IMR-90 (cell line): Measurements from ENCODE around the gene PM20D1. TPM values are rescaled to one million over a fixed set of nuclear protein-coding genes. Genes with fewer than 3 reads are reported as not detected.

Experiments used
- ATAC-seq: fragments of 200-7000 bp; cut with Tn5 transposase; 2 replicates; pipeline ENCODE4 v1.9.1; 2020; ENCODE audit warnings: low read depth, mild to moderate bottlenecking, moderate library complexity
- BruUV-seq: library from RNA; stranded (reverse); fragments of 400-500 nt; replicated peaks from 2 replicates; lab custom pipeline; 2021; lab: Mats Ljungman, UMichigan
- CTCF ChIA-PET: fragments of 300-600 bp; formaldehyde crosslinking; extraction: SDS; loops from one replicate; lab custom pipeline; 2021; ENCODE audit warnings: antibody characterized with exemption; lab: Yijun Ruan, JAX
- POLR2A ChIA-PET: fragments of 300-600 bp; sonication (Branson Sonifier 250); formaldehyde crosslinking; loops from one replicate; lab custom pipeline; 2022; ENCODE audit warnings: antibody characterized with exemption; ENCODE audit not compliant: unreplicated experiment; lab: Charles Lee
- DNase-seq: peaks from one replicate; pipeline ENCODE4 v3.0.0; 2013
- H2AFZ ChIP-seq: replicated peaks from 2 replicates; pipeline ENCODE3; 2013; ENCODE audit warnings: low read length, mild to moderate bottlenecking; ENCODE audit not compliant: poor library complexity
- H2AK5ac ChIP-seq: 2 replicates; pipeline ENCODE4 v1.6.1; 2013; ENCODE audit warnings: low read depth, low read length, inconsistent platforms
- H2AK9ac ChIP-seq: replicated peaks from 2 replicates; pipeline ENCODE3; 2013; ENCODE audit warnings: mild to moderate bottlenecking, low read depth, low read length, moderate library complexity; ENCODE audit not compliant: poor library complexity
- H2BK120ac ChIP-seq: 2 replicates; pipeline ENCODE4 v1.6.1; 2013; ENCODE audit warnings: low read depth, low read length, inconsistent platforms
- H2BK15ac ChIP-seq: 3 replicates; pipeline ENCODE4 v1.6.1; 2013; ENCODE audit warnings: low read depth, low read length, inconsistent platforms
- H2BK20ac ChIP-seq: 2 replicates; pipeline ENCODE4 v1.6.1; 2013; ENCODE audit warnings: low read depth, mild to moderate bottlenecking, inconsistent platforms, low read length, moderate library complexity
- H2BK5ac ChIP-seq: 2 replicates; pipeline ENCODE4 v1.6.1; 2013; ENCODE audit warnings: mild to moderate bottlenecking, low read depth, low read length, inconsistent platforms; ENCODE audit not compliant: poor library complexity, severe bottlenecking
- H3K14ac ChIP-seq: replicated peaks from 2 replicates; pipeline ENCODE4 v1.6.1; 2013; ENCODE audit warnings: low read depth, low read length, inconsistent platforms
- H3K18ac ChIP-seq: 2 replicates; pipeline ENCODE4 v1.6.1; 2013; ENCODE audit warnings: low read depth, low read length, control low read depth
- H3K23ac ChIP-seq: 2 replicates; pipeline ENCODE4 v1.6.1; 2013; ENCODE audit warnings: low read depth, low read length, inconsistent platforms
- H3K27ac ChIP-seq: 2 replicates; pipeline ENCODE4 v1.5.1; 2013; ENCODE audit warnings: mild to moderate bottlenecking, control low read depth, low read length; ENCODE audit not compliant: insufficient read depth
- H3K27me3 ChIP-seq: 2 replicates; pipeline ENCODE4 v1.6.1; 2013; ENCODE audit warnings: low read length; ENCODE audit not compliant: control insufficient read depth, insufficient read depth
- H3K36me3 ChIP-seq: 2 replicates; pipeline ENCODE4 v1.6.1; 2013; ENCODE audit warnings: low read length, mixed read lengths; ENCODE audit not compliant: control insufficient read depth, insufficient read depth
- H3K4ac ChIP-seq: 2 replicates; pipeline ENCODE4 v1.6.1; 2013; ENCODE audit warnings: low read depth, low read length, inconsistent platforms
- H3K4me1 ChIP-seq: 2 replicates; pipeline ENCODE4 v1.6.1; 2013; ENCODE audit warnings: low read length, mixed read lengths; ENCODE audit not compliant: control insufficient read depth, insufficient read depth
- H3K4me2 ChIP-seq: 2 replicates; pipeline ENCODE4 v1.6.1; 2013; ENCODE audit warnings: low read depth, mild to moderate bottlenecking, control low read depth, low read length, moderate library complexity
- H3K4me3 ChIP-seq: 2 replicates; pipeline ENCODE4 v1.5.1; 2013; ENCODE audit warnings: low read depth, mild to moderate bottlenecking, control low read depth, low read length, moderate library complexity; ENCODE audit not compliant: insufficient read depth
- H3K56ac ChIP-seq: 2 replicates; pipeline ENCODE4 v1.6.1; 2013; ENCODE audit warnings: low read length, inconsistent platforms; ENCODE audit not compliant: insufficient read depth; ENCODE audit errors: extremely low read depth
- H3K79me1 ChIP-seq, 2 experiments: 2 replicates each; pipeline ENCODE4 v1.6.1; 2013; ENCODE audit warnings: low read length in 2 of 2, inconsistent platforms in 1 of 2, low read depth in 1 of 2
- H3K9ac ChIP-seq: 2 replicates; pipeline ENCODE4 v1.6.1; 2013; ENCODE audit warnings: low read depth, low read length, control low read depth
- H3K9me1 ChIP-seq: 2 replicates; pipeline ENCODE4 v1.6.1; 2013; ENCODE audit warnings: low read length, inconsistent platforms; ENCODE audit not compliant: insufficient read depth
- H3K9me3 ChIP-seq: 2 replicates; pipeline ENCODE4 v1.6.1; 2013; ENCODE audit warnings: low read length; ENCODE audit not compliant: control insufficient read depth, insufficient read depth
- H4K20me1 ChIP-seq: 2 replicates; pipeline ENCODE4 v1.6.1; 2013; ENCODE audit warnings: low read length, inconsistent platforms; ENCODE audit not compliant: insufficient read depth
- H4K5ac ChIP-seq: 2 replicates; pipeline ENCODE4 v1.6.1; 2013; ENCODE audit warnings: mild to moderate bottlenecking, low read depth, low read length, control low read depth
- H4K8ac ChIP-seq, 2 experiments: 2 replicates each; pipeline ENCODE4 v1.6.1; 2013; ENCODE audit warnings: low read depth in 2 of 2, low read length in 2 of 2, control low read depth in 1 of 2, inconsistent platforms in 1 of 2
- H4K91ac ChIP-seq: 2 replicates; pipeline ENCODE4 v1.6.1; 2013; ENCODE audit warnings: low read depth, low read length, inconsistent platforms; ENCODE audit not compliant: insufficient read depth
- CEBPB ChIP-seq: IDR thresholded peaks from 2 replicates; pipeline ENCODE4 v1.6.1; 2012; ENCODE audit warnings: low read depth, low read length, improper control_type of control experiment
- CHD1 ChIP-seq: IDR thresholded peaks from 2 replicates; pipeline ENCODE4 v1.6.1; 2012; ENCODE audit warnings: low read depth, low read length, improper control_type of control experiment
- CTCF ChIP-seq: conservative IDR thresholded peaks from 2 replicates; pipeline ENCODE4 v1.5.1; 2012; ENCODE audit warnings: mild to moderate bottlenecking, low read depth, low read length, improper control_type of control experiment
- ELK1 ChIP-seq: fragments of 150-350 bp; IDR thresholded peaks from 2 replicates; pipeline ENCODE4 v1.6.1; 2016; ENCODE audit warnings: low read depth, mild to moderate bottlenecking, low read length, moderate library complexity, borderline replicate concordance
- FOS ChIP-seq: fragments of 150-350 bp; IDR thresholded peaks from 2 replicates; pipeline ENCODE4 v1.6.1; 2016; ENCODE audit warnings: low read depth, low read length
- RFX5 ChIP-seq: IDR thresholded peaks from 2 replicates; pipeline ENCODE4 v1.8.0; 2012; ENCODE audit warnings: low read depth, mild to moderate bottlenecking, low read length, moderate library complexity
- USF2 ChIP-seq: fragments of 150-350 bp; IDR thresholded peaks from 2 replicates; pipeline ENCODE4 v1.6.1; 2017; ENCODE audit warnings: mild to moderate bottlenecking, antibody characterized with exemption, low read length, low read depth
- dilution Hi-C: fragments of 300-500 bp; cut with HindIII; formaldehyde crosslinking; loops from one replicate; pipeline ENCODE4 v1.14.3; 2018; ENCODE audit warnings: low sequenced_read_pairs; ENCODE audit not compliant: unreplicated experiment
- in situ Hi-C: fragments of 300-500 bp; cut with MboI; formaldehyde crosslinking; loops from 3 replicates; pipeline ENCODE4 v1.14.3; 2019; ENCODE audit warnings: low sequenced_read_pairs, inconsistent platforms, mixed read lengths
- intact Hi-C: fragments of 100-400 bp; cut with micrococcal nuclease; formaldehyde crosslinking; loops from 2 replicates; pipeline ENCODE4 v1.10.0; 2022
- polyA plus RNA-seq, 3 experiments: library from polyadenylated mRNA; depleted of rRNA; stranded (reverse); fragments of >200 nt; gene quantifications; 2 replicates each; pipeline ENCODE4 v1.2.3, GENCODE V29; 2012; ENCODE audit warnings: low replicate concordance in 1 of 3
- total RNA-seq: library from RNA; depleted of rRNA; stranded (reverse); fragments of >200 nt; gene quantifications from 2 replicates; pipeline ENCODE4 v1.2.3, GENCODE V29; 2012

Gene PM20D1
- total and polyA plus RNA-seq, 2 of the 4 experiments (the other 2 are of a cell fraction): not detected

- no peak overlapping the region for H2BK20ac ChIP-seq
- CTCF ChIA-PET: no interaction called here
- no peak overlapping the region for H4K8ac ChIP-seq
- no peak overlapping the region for H3K27ac ChIP-seq
- H3K4ac ChIP-seq: no peak overlapping the region
- TF ChIP-seq CEBPB (no peak), RFX5 (no peak), USF2 (no peak), ELK1 (no peak), CTCF (no peak), CHD1 (no peak), FOS (no peak)
- no peak overlapping the region for H3K18ac ChIP-seq
- dilution Hi-C loops (no loop called here), in situ Hi-C loops (no loop called here), intact Hi-C loops (no loop called here)
- H3K79me1 ChIP-seq: no peaks in the 10 kb centered on the region
- H3K9ac ChIP-seq: no peak overlapping the region
- no peak overlapping the region for H3K14ac ChIP-seq
- H3K9me1 ChIP-seq: no peaks in the 10 kb centered on the region
- H3K4me2 ChIP-seq: no peak overlapping the region
- BruUV-seq: no TSS peak
- no peak overlapping the region for H3K23ac ChIP-seq
- H4K5ac ChIP-seq: no peak overlapping the region
- no peaks in the 10 kb centered on the region for H4K20me1 ChIP-seq
- H2AK5ac ChIP-seq: no peak overlapping the region
- DNase-seq: no peak
- H2AK9ac ChIP-seq: no peak overlapping the region
- H2BK15ac ChIP-seq: no peak overlapping the region
- no peak overlapping the region for H2AFZ ChIP-seq
- no peaks in the 10 kb centered on the region for H3K4me1 ChIP-seq
- no peaks in the 10 kb centered on the region for H3K36me3 ChIP-seq
- peaks cover 3% of the 10 kb centered on the region for H3K9me3 ChIP-seq
- H2BK120ac ChIP-seq: no peak overlapping the region
- H2BK5ac ChIP-seq: no peak overlapping the region
- H3K4me3 ChIP-seq: no peak overlapping the region
- POLR2A ChIA-PET: no interaction called here
- no peak overlapping the region for H3K56ac ChIP-seq
- ATAC-seq: no peak
- peaks cover 3% of the 10 kb centered on the region for H3K27me3 ChIP-seq
- H4K91ac ChIP-seq: no peak overlapping the region
Observed at GRCh38 chr1:205856433-205856832, 6.5 kb upstream of the PM20D1 start.
